HG02759 (cell line): Measurements from ENCODE around the gene MRPS7.
"Not testable (repeated sequence)": the region's sequence is repeated elsewhere in the genome, so short reads cannot be mapped to it uniquely, and the experiment has no call there.

Source experiments
- ATAC-seq: cut with Tn5 transposase; IDR thresholded peaks from one replicate; pipeline ENCODE4 v1.9.1; 2021; ENCODE audit warnings: mild to moderate bottlenecking, moderate library complexity; ENCODE audit not compliant: unreplicated experiment

MRPS7 gene

GRCh38 chr17:75242461-75243042 lies 19.1 kb upstream of the MRPS7 start:
- ATAC-seq = no peak

- ATAC-seq = no peak
Observed at GRCh38 chr17:75244133-75244866, 17.4 kb upstream of the MRPS7 start.

- no peak for ATAC-seq
Observed at GRCh38 chr17:75245011-75245410, 16.7 kb upstream of the MRPS7 start.

- no peak for ATAC-seq
Observed at GRCh38 chr17:75246404-75246803, 15.3 kb upstream of the MRPS7 start.

- no peak for ATAC-seq
Observed at GRCh38 chr17:75249564-75249963, 12.1 kb upstream of the MRPS7 start.

- peak; percentile 93 for ATAC-seq
Observed at GRCh38 chr17:75250009-75250471, 11.6 kb upstream of the MRPS7 start.

- no peak for ATAC-seq
Observed at GRCh38 chr17:75252039-75252816, 9.5 kb upstream of the MRPS7 start.

- ATAC-seq = not testable (repeated sequence)
Observed at GRCh38 chr17:75255954-75256698, 5.6 kb upstream of the MRPS7 start.

- not testable (repeated sequence) for ATAC-seq
Observed at GRCh38 chr17:75257228-75257627, 4.5 kb upstream of the MRPS7 start.

- ATAC-seq = peak; percentile 20
Observed at GRCh38 chr17:75260641-75261335, 891 bp upstream of the MRPS7 start.

GRCh38 chr17:75262112-75262606 lies 480 bp downstream of the MRPS7 start:
- ATAC-seq = peak; percentile 5

GRCh38 chr17:75263055-75263454 lies 1.4 kb downstream of the MRPS7 start:
- ATAC-seq = no peak

GRCh38 chr17:75265614-75266315 lies 4.1 kb downstream of the MRPS7 start:
- no peak for ATAC-seq

- no peak for ATAC-seq
Observed at GRCh38 chr17:75266316-75267152, 4.9 kb downstream of the MRPS7 start.

- ATAC-seq = no peak
Observed at GRCh38 chr17:75267153-75267410, 5.4 kb downstream of the MRPS7 start.

- ATAC-seq = no peak
Observed at GRCh38 chr17:75267411-75268232, 5.9 kb downstream of the MRPS7 start.

GRCh38 chr17:75269844-75270217 lies 8.2 kb downstream of the MRPS7 start:
- ATAC-seq = no peak
